ENCODE results near the gene IRX5.

IRX5 gene

DNA sequence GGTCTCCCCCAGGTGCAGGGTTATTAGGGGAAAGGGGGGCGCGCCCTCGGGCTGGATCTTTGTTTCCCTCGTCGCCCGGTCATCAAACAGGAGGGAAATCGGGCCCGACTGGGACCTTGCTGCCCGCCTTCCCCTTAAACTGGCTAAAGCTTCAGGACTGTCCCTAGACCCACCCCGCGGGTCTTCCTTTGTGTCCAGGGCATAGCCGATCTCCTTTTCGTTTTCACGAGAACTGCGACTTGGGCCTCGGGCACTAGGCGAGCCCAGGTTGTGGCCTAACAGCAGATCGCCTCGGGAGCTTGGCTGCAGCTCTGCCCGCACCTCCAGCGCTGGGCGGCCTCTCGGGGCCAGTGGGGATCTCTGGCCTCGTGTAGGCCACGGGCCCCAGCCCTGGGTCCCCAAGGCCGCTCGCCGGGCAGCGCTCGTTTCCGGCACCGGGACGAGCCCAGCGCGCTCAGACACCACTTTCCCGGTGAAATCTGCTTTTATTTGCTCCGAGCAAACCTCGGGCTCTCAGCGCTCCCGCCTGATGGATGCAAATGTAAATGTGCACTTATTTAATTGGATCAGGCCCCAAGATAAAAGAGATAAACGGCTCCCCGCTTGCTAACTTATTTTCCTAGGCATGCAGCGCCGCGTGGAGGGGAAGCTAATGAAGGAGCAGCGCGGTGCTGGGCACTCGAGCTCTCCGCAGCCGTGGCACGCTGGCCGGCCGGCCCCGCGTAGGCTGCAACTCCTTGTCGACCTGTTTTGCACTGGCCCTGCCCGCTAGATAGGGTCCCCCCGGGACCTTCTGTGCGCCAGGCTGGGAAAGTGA, 7.8 kb downstream of the IRX5 start:
- ATAC-seq, result no peak
- no peak for TF ChIP-seq ZFP3 (CRISPR knock-in tag; IDR thresholded peaks at IDR 0.05)

DNA sequence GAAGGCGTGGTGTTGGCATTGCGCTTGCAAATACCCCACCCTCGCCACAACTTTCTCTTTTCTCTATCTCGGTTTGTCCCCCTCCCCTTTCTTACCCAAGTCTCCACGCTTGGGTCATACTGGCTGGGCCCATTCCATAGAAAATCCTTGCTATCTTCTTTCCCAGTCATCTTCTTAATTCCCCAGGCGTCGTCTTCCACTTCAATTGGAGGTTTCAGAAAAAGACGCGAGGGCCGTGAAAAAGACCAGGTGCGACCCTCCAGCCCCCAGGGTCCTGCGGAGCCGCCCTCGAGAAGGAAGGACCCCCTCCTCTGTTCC, 8.3 kb downstream of the IRX5 start:
- no peak for ATAC-seq
- TF ChIP-seq SNAI2 (CRISPR knock-in tag; IDR thresholded peaks at IDR 0.05), result no peak
- no peak for TF ChIP-seq ZNF8 (CRISPR knock-in tag; IDR thresholded peaks at IDR 0.05)
- no peak for TF ChIP-seq ZNF565 (CRISPR knock-in tag; conservative IDR thresholded peaks at IDR 0.05; ENCODE audit: low read depth)
- no peak for TF ChIP-seq TOX (CRISPR knock-in tag; IDR thresholded peaks at IDR 0.05; ENCODE audit: borderline replicate concordance)
- TF ChIP-seq ESRRG (CRISPR knock-in tag; IDR thresholded peaks at IDR 0.05), result no peak
- TF ChIP-seq ZFP3 (CRISPR knock-in tag; IDR thresholded peaks at IDR 0.05), result no peak
- TF ChIP-seq GLIS3 (CRISPR knock-in tag; IDR thresholded peaks at IDR 0.05), result no peak
- TF ChIP-seq, protein P1, sequence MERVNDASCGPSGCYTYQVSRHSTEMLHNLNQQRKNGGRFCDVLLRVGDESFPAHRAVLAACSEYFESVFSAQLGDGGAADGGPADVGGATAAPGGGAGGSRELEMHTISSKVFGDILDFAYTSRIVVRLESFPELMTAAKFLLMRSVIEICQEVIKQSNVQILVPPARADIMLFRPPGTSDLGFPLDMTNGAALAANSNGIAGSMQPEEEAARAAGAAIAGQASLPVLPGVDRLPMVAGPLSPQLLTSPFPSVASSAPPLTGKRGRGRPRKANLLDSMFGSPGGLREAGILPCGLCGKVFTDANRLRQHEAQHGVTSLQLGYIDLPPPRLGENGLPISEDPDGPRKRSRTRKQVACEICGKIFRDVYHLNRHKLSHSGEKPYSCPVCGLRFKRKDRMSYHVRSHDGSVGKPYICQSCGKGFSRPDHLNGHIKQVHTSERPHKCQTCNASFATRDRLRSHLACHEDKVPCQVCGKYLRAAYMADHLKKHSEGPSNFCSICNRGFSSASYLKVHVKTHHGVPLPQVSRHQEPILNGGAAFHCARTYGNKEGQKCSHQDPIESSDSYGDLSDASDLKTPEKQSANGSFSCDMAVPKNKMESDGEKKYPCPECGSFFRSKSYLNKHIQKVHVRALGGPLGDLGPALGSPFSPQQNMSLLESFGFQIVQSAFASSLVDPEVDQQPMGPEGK (CRISPR knock-in tag; IDR thresholded peaks at IDR 0.05; ENCODE audit: borderline replicate concordance), result no peak
- no peak for TF ChIP-seq BACH2 (CRISPR knock-in tag; IDR thresholded peaks at IDR 0.05; ENCODE audit: borderline replicate concordance)

DNA sequence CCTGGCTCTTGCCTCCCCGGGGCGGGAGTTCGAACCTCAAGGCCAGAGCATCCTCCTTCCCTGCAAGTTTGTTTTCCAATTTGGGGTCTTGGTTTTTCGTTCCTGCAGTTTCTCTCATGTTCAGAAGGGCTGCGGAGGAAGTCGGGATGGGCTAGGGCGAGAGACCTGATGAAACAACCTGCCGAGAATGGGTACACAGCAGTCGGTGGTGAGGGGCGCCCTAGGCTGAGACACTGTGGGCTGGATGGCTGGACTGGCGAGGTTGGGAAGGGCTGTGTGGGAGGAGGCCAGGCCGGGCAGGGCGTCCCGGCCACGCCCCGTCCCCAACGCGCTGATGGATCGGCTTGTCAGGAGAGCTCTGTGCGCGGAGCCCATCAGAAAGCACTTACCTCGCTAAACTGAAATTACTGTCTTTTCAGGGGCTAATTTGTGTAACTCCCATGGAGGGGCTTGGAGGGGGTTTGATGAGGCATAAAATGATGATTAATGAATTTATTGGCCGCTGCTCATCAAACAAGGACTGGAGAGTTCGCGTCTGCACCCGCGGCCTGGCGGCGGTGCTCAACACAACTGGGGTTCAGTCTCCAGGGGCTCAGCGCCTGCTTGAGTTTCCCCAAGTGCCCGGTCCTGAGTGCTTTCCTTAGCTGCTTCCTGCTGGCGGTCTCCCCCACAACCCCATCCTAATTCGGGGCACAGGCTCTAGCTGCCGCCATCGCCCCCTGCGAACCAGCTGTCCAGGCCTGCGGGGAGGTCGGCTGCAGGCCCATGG, 9.0 kb downstream of the IRX5 start:
- ATAC-seq, result no peak
- TF ChIP-seq ZC3H10 (CRISPR knock-in tag; IDR thresholded peaks at IDR 0.05) (no peak), CSDC2 (CRISPR knock-in tag; IDR thresholded peaks at IDR 0.05) (no peak)

DNA sequence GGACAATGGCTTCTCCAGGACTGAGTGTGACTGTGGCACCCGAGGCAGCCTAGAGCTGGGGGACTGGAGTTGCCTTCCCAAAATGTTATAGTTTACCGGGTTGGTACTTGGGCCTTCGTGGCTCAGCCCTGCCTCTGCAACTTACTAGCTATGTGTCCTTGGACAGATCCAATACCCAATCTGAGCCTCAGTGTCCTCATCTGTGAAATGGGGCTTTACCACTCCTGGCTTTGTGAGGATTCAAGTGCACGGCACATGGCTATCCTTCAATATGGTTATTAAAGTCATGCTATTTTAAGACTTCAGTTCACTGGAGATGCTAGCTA, 9.6 kb downstream of the IRX5 start:
- no peak for ATAC-seq
- TF ChIP-seq CSDC2 (CRISPR knock-in tag; IDR thresholded peaks at IDR 0.05) (no peak), ZNF70 (CRISPR knock-in tag; IDR thresholded peaks at IDR 0.05) (no peak), TOX (CRISPR knock-in tag; IDR thresholded peaks at IDR 0.05; ENCODE audit: borderline replicate concordance) (no peak), ZC3H10 (CRISPR knock-in tag; IDR thresholded peaks at IDR 0.05) (no peak), PPARA (CRISPR knock-in tag; IDR thresholded peaks at IDR 0.05; ENCODE audit: borderline replicate concordance) (no peak), GLIS3 (CRISPR knock-in tag; IDR thresholded peaks at IDR 0.05) (no peak), RARB (CRISPR knock-in tag; IDR thresholded peaks at IDR 0.05) (no peak), BACH2 (CRISPR knock-in tag; IDR thresholded peaks at IDR 0.05; ENCODE audit: borderline replicate concordance) (no peak), OSR1 (CRISPR knock-in tag; IDR thresholded peaks at IDR 0.05) (no peak), ZNF8 (CRISPR knock-in tag; IDR thresholded peaks at IDR 0.05) (no peak), ZNF565 (CRISPR knock-in tag; conservative IDR thresholded peaks at IDR 0.05; ENCODE audit: low read depth) (no peak), ISL1 (CRISPR knock-in tag; IDR thresholded peaks at IDR 0.05) (no peak), TCF4 (CRISPR knock-in tag; IDR thresholded peaks at IDR 0.05; ENCODE audit: borderline replicate concordance) (no peak), ZFP3 (CRISPR knock-in tag; IDR thresholded peaks at IDR 0.05) (no peak), ARNTL (CRISPR knock-in tag; IDR thresholded peaks at IDR 0.05; ENCODE audit: borderline replicate concordance, low read depth) (no peak), ZFP30 (CRISPR knock-in tag; IDR thresholded peaks at IDR 0.05) (no peak)
- TF ChIP-seq, protein P2, sequence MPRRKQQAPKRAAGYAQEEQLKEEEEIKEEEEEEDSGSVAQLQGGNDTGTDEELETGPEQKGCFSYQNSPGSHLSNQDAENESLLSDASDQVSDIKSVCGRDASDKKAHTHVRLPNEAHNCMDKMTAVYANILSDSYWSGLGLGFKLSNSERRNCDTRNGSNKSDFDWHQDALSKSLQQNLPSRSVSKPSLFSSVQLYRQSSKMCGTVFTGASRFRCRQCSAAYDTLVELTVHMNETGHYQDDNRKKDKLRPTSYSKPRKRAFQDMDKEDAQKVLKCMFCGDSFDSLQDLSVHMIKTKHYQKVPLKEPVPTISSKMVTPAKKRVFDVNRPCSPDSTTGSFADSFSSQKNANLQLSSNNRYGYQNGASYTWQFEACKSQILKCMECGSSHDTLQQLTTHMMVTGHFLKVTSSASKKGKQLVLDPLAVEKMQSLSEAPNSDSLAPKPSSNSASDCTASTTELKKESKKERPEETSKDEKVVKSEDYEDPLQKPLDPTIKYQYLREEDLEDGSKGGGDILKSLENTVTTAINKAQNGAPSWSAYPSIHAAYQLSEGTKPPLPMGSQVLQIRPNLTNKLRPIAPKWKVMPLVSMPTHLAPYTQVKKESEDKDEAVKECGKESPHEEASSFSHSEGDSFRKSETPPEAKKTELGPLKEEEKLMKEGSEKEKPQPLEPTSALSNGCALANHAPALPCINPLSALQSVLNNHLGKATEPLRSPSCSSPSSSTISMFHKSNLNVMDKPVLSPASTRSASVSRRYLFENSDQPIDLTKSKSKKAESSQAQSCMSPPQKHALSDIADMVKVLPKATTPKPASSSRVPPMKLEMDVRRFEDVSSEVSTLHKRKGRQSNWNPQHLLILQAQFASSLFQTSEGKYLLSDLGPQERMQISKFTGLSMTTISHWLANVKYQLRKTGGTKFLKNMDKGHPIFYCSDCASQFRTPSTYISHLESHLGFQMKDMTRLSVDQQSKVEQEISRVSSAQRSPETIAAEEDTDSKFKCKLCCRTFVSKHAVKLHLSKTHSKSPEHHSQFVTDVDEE (CRISPR knock-in tag; IDR thresholded peaks at IDR 0.05), result no peak
- TF ChIP-seq, protein P3, sequence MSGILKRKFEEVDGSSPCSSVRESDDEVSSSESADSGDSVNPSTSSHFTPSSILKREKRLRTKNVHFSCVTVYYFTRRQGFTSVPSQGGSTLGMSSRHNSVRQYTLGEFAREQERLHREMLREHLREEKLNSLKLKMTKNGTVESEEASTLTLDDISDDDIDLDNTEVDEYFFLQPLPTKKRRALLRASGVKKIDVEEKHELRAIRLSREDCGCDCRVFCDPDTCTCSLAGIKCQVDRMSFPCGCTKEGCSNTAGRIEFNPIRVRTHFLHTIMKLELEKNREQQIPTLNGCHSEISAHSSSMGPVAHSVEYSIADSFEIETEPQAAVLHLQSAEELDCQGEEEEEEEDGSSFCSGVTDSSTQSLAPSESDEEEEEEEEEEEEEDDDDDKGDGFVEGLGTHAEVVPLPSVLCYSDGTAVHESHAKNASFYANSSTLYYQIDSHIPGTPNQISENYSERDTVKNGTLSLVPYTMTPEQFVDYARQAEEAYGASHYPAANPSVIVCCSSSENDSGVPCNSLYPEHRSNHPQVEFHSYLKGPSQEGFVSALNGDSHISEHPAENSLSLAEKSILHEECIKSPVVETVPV (CRISPR knock-in tag; IDR thresholded peaks at IDR 0.05), result no peak
- TF ChIP-seq, protein P4, sequence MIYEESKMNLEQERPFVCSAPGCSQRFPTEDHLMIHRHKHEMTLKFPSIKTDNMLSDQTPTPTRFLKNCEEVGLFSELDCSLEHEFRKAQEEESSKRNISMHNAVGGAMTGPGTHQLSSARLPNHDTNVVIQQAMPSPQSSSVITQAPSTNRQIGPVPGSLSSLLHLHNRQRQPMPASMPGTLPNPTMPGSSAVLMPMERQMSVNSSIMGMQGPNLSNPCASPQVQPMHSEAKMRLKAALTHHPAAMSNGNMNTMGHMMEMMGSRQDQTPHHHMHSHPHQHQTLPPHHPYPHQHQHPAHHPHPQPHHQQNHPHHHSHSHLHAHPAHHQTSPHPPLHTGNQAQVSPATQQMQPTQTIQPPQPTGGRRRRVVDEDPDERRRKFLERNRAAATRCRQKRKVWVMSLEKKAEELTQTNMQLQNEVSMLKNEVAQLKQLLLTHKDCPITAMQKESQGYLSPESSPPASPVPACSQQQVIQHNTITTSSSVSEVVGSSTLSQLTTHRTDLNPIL (CRISPR knock-in tag; IDR thresholded peaks at IDR 0.05; ENCODE audit: low read depth), result no peak
- TF ChIP-seq, protein P1 (CRISPR knock-in tag; IDR thresholded peaks at IDR 0.05; ENCODE audit: borderline replicate concordance), result no peak
